Measurements from ENCODE around the gene PIK3R2. TPM values are rescaled to one million over a fixed set of nuclear protein-coding genes. Genes with fewer than 3 reads are reported as not detected.

Gene PIK3R2
- total and polyA plus RNA-seq, 2 of the 8 experiments (the other 6 are each of a cell fraction or from before 2014, with no cell fraction given), result 21.7 to 57.1 TPM

DNA sequence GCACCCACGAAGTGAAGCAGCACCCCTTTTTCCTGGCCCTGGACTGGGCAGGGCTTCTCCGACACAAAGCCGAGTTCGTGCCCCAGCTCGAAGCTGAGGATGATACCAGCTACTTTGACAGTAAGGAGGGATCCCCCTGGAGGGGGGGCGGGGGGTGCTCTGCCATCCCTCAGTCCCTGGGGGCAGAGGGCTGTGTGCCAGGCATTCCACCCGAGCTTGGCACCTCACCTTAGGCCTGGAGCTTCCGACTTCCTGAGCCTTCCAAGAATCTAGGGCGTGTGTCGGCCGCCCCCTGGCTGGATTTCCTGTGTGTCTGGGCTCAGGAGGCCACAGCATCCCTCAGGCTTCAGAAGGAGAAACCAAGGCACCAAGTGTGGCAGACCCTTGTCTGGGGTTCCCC lies 15.7 kb upstream of the PIK3R2 start:
- no peak overlapping the region for H3K18ac ChIP-seq (ENCODE audit: extremely low read depth, low read length)
- no peaks in the 10 kb centered on the region for H3K23me2 ChIP-seq (ENCODE audit: low read depth, low read length)
- WGBS, 2 experiments (ENCODE audit: extremely low coverage in 1 of 2, insufficient coverage in 1 of 2, insufficient read length in 1 of 2, insufficient replicate concordance in 2 of 2, low coverage in 1 of 2, low lambda C conversion rate in 2 of 2, missing lambda C conversion rate in 1 of 2), result 94% methylated on average over 10 of the region's 11 CpGs; no CpG with 5 or more reads in 1 of the 2 experiments
- no peaks in the 10 kb centered on the region for H3K79me1 ChIP-seq (ENCODE audit: low read depth, low read length)
- H3K9me3 ChIP-seq (ENCODE audit: insufficient read depth in 2 of 2, low read depth in 1 of 2, low read length in 1 of 2), result no peaks in the 10 kb centered on the region
- no peak overlapping the region for H2AK5ac ChIP-seq (ENCODE audit: low read depth, low read length)
- H3K27ac ChIP-seq (ENCODE audit: low read depth, low read length), result no peak overlapping the region
- H3K27me3 ChIP-seq (replicated peaks in 1 of 4; ENCODE audit: control insufficient read depth in 3 of 4, extremely low read depth in 1 of 4, insufficient read depth in 3 of 4, low read length in 3 of 4), result no peaks in the 10 kb centered on the region
- FAIRE-seq (no peak), DNase-seq (ENCODE audit: low read depth in 1 of 2, low spot score in 2 of 2) (no peak)
- H3K56ac ChIP-seq (replicated peaks; ENCODE audit: insufficient read length, low read depth, low read length), result no peak overlapping the region
- no peak overlapping the region for H2BK15ac ChIP-seq (ENCODE audit: low read length)
- no peak overlapping the region for H4K91ac ChIP-seq (replicated peaks; ENCODE audit: insufficient read length, low read length)
- H2BK20ac ChIP-seq (ENCODE audit: low read length), result no peak overlapping the region
- no peak overlapping the region for H3K4ac ChIP-seq (replicated peaks; ENCODE audit: insufficient read length, low read depth, low read length)
- no peak overlapping the region for H2BK5ac ChIP-seq (ENCODE audit: low read depth, low read length)
- H3K4me1 ChIP-seq (replicated peaks in 1 of 4; ENCODE audit: control insufficient read depth in 3 of 4, insufficient read depth in 4 of 4, low read length in 3 of 4), result no peaks in the 10 kb centered on the region
- H2BK12ac ChIP-seq (ENCODE audit: low read depth, low read length), result no peak overlapping the region
- H3K4me3 ChIP-seq (ENCODE audit: extremely low read depth in 1 of 4, insufficient read depth in 2 of 4, low read depth in 3 of 4, low read length in 4 of 4), result no peak overlapping the region
- H2BK120ac ChIP-seq (replicated peaks; ENCODE audit: low read depth, low read length), result no peak overlapping the region
- peak overlapping the region; percentile 35; the same call in 1 of the 2 replicates for H4K8ac ChIP-seq (ENCODE audit: extremely low read depth, insufficient read depth, low read length)
- ChIA-PET CTCF (ENCODE audit: partially characterized antibody) (interaction anchor here (0.8 kb wide), 2 partner anchors 23 to 278 kb away, joined by 3 read pairs; no protein-coding TSS in a partner anchor), POLR2A (ENCODE audit: partially characterized antibody) (interaction anchor here (1.7 kb wide), 1 partner anchor 9 kb away, joined by 4 read pairs; no protein-coding TSS in a partner anchor)
- no peak overlapping the region for H3K9ac ChIP-seq (replicated peaks in 1 of 4; ENCODE audit: extremely low read depth in 1 of 4, low read depth in 3 of 4, low read length in 3 of 4)
- no peak overlapping the region for H3K14ac ChIP-seq (ENCODE audit: insufficient read length)
- no peaks in the 10 kb centered on the region for H4K20me1 ChIP-seq (replicated peaks in 1 of 2; ENCODE audit: control insufficient read depth in 1 of 2, insufficient read depth in 2 of 2, low read length in 2 of 2)
- H3K4me2 ChIP-seq (ENCODE audit: insufficient read depth in 1 of 2, low read depth in 2 of 2, low read length in 2 of 2), result no peak overlapping the region
- H3K36me3 ChIP-seq (ENCODE audit: control insufficient read depth in 2 of 4, insufficient read depth in 4 of 4, low read length in 3 of 4), result peaks cover 2 to 22% (median 13%) of the 10 kb centered on the region in 4 experiments; a peak in 6 of 8 replicates
- H2AFZ ChIP-seq (ENCODE audit: low read length), result no peak overlapping the region
- no peak overlapping the region for H4K5ac ChIP-seq (ENCODE audit: insufficient read length, low read depth, low read length)
- H3K23ac ChIP-seq (ENCODE audit: insufficient read length), result no peak overlapping the region
- no peaks in the 10 kb centered on the region for H3K79me2 ChIP-seq (ENCODE audit: control insufficient read depth in 1 of 2, insufficient read depth in 2 of 2, low read length in 2 of 2)
- TF ChIP-seq CREB1 (IDR thresholded peaks at IDR 0.05), result no peak
- no peak for TF ChIP-seq GABPA (IDR thresholded peaks at IDR 0.05; ENCODE audit: borderline replicate concordance, insufficient read depth, low read length)
- no peak for TF ChIP-seq JUN (IDR thresholded peaks at IDR 0.05; ENCODE audit: low read depth, low read length)
- TF ChIP-seq KDM1A (IDR thresholded peaks at IDR 0.05; ENCODE audit: borderline replicate concordance, low read length), result no peak
- TF ChIP-seq POLR2AphosphoS5 (IDR thresholded peaks at IDR 0.05; ENCODE audit: low read depth, low read length), result no peak
- no peak for TF ChIP-seq CHD2 (IDR thresholded peaks at IDR 0.05; ENCODE audit: low read length)
- TF ChIP-seq SP1 (IDR thresholded peaks at IDR 0.05; ENCODE audit: low read depth, low read length), result no peak
- TF ChIP-seq EP300 (IDR thresholded peaks at IDR 0.05; ENCODE audit: borderline replicate concordance in 1 of 2, low read depth in 2 of 2, low read length in 2 of 2), result no peak
- no peak for TF ChIP-seq SP4 (IDR thresholded peaks at IDR 0.05; ENCODE audit: low read length)
- TF ChIP-seq KDM5A (IDR thresholded peaks at IDR 0.05; ENCODE audit: low read length), result no peak
- TF ChIP-seq, protein P1, sequence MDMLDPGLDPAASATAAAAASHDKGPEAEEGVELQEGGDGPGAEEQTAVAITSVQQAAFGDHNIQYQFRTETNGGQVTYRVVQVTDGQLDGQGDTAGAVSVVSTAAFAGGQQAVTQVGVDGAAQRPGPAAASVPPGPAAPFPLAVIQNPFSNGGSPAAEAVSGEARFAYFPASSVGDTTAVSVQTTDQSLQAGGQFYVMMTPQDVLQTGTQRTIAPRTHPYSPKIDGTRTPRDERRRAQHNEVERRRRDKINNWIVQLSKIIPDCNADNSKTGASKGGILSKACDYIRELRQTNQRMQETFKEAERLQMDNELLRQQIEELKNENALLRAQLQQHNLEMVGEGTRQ (IDR thresholded peaks at IDR 0.05; ENCODE audit: low read length), result no peak
- no peak for TF ChIP-seq GTF2F1 (IDR thresholded peaks at IDR 0.05; ENCODE audit: borderline replicate concordance, low read depth, low read length)
- no peak for TF ChIP-seq RBBP5 (IDR thresholded peaks at IDR 0.05; ENCODE audit: borderline replicate concordance, low read depth, low read length)
- no peak for TF ChIP-seq BCL11A (IDR thresholded peaks at IDR 0.05; ENCODE audit: low read depth in 2 of 2, low read length in 2 of 2)
